ENCODE results near the gene PTCD1.
A peak's percentile ranks its signal among the peaks of the same experiment; 100 is the strongest.

The PTCD1 gene

DNA sequence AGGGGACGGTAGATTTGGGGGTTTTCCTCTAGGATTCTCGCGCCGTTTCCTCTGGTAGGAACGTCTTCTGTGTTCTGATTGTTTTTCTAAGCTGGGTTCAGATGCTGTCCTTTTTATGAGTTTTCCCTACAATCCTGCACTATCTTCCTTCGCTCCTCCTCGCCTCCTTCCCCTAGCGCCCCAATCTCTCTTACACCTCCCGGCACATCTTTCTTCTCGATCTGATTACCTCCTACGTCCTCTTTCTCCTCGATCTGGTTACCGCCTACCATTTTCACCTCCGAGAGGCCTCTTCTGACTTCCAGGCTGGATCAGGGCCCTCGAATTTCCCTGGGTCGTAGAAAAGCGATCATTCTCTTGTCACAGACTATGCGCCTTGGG is 29.4 kb downstream of the PTCD1 start:
- DNase-seq (ENCODE audit: low read depth): no peak

DNA sequence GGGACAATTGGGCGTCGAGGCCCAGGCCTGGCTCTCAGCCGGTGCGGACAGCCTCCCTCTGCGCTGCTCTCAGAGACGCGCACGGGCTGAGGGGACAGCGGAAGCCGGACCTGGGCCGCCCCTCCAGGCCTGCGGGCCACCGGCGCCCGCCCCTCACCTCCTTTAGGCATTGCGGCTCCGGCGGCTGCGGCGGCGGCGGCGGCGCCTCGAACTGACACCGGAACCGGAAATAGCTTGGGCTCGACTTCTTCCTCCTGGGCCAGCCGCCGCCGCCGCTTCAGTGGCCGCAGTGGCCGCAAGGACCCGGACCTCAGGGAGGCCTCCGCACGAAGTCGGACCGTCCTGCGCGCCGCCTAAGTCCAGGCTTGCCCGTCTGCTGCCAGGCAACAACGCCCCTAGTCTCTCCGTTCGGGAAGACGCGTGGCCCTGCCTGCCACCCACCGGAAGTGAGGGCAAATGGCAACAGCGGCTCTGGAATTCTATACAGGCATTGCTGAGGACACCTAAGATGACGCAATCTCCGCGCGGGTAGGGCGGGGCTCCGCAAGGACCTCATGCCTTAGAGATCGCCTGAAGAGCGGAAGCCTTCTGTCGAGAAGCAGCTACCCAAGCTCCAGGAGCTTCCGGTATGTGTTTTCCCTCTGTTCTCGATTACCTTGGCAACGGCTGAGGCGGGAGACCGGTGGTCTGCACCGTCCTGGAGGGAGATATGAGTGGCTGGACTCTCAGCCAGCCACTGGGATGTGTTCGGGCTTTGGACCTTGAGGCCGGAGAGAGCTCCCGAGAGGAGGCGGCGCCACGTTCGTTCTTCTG is 30.0 kb downstream of the PTCD1 start, which contains the start of the genes BUD31 and PDAP1:
Gene BUD31 (plus strand): TSS at position 591 of the 813 bp plus-strand sequence. CDS start 2,124 bp downstream, outside the sequence.
Gene PDAP1 (minus strand): TSS at position 219 of the 813 bp plus-strand sequence. CDS start 49 bp downstream, at position 170.
- DNase-seq (ENCODE audit: low read depth): peak; percentile 77

DNA sequence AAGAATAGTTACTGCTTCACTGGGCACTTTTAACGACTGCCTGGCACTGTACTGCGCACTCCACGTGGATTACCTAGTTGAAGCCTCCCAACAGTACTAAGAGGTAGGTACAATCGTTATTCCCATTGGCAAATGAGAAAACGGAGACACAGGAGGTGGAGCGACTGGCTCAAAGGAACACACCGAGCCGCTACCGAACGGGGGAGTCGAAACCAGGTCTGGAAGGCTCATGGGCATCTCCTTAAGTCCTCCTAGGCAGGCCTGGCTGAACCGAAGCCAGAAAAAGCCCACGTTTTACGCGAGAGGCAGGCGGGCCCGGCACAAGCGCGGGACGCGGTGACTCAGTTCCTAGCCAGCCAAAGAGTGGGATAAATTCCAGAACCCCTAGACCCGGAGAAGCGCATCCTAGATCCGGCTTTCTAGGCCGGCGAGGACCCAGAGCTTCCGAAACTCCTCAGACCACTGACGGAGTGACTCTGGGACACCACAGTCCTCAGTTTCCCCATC is 30.7 kb downstream of the PTCD1 start:
- DNase-seq (ENCODE audit: low read depth): no peak

DNA sequence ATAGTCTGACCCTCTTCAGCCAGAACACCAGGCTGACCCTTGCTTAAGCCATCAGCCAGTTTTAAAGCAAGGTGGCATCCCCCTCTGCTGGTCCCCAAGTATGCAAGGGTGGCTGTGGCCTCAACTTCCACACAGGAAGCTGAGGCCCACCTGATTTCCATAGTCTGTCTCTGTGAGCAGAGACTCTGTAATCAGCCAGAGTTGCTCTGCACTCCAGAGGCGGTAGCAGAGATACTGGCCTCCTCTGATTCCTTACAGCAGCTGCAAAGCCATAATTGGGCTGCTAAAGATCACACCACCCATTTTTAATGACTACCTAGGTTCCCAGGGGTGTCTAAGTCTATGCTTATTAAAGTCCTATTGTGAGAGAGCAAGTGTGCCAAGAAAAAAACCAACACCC is 32.0 kb downstream of the PTCD1 start:
- no peak for DNase-seq (ENCODE audit: low read depth)

DNA sequence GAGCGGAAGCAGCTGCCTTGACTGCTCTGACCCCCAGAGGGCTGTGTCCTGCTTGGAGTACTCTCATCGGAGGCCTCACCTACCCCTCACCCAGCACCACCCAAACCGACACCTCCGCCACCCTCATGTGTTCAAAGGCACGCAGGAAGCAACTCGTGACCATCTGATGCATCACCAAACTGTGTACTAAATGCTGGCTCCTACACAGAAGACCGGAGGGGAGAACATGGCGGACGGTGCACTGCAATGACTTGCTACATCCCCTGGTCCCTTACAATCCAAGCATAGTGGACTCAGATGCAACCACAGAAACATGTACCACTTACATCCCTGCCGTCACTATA is 33.6 kb downstream of the PTCD1 start:
- no peak for DNase-seq (ENCODE audit: low read depth)

DNA sequence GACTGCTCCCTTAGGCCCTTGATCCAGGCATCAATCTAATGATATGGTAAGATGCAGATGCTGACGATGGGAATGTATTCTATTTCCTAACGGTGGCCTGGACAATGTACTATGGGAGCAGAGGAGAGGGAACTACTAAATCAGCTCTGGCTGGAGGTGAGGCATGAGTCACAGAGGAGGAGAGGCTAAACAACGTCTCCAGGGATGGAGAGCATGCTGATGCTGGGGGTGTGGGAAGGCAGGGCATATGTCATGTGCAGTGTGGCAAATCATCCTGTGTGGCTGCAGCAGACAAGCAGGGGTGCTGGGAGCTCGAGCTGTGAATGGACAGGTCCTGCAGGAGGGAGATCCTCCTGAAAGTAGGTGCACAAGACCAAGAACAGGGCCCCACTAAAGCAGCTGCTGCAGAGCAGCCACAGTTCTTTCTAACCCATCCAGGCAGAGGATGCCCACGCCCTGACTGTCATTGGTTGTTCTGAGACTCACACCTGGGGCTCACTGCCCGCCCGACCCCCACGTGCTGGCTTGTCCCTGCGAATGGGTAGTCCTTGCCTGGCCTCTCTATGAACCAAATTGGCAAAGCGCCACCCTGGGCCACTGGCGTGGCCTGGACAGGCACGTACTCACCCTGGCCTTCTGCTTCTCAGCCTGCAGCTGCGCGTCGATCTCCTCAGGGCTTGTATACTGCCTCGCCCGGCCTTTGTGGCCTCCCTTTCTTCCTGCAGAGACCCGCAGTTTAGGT is 34.2 kb downstream of the PTCD1 start:
- DNase-seq (ENCODE audit: low read depth): no peak

DNA sequence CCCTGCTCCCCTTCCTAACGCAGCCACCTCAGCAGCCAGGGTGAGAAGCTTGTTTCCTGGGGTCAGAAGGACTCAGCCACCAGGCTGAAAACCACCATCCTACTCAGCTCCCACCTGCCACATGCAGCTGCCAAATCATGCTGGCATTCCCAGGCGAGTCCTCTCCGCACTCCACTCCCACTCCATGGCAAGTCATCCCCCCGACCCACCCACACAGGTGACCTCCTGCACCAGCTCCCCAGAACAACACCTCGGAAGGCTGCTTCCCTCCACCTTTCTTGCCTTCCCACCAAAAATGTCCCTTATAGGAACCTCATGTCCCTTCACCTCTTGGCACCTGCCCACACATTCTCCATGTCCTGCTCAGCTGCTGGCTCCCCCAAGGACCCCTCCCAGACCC is 34.8 kb downstream of the PTCD1 start:
- no peak for DNase-seq (ENCODE audit: low read depth)

DNA sequence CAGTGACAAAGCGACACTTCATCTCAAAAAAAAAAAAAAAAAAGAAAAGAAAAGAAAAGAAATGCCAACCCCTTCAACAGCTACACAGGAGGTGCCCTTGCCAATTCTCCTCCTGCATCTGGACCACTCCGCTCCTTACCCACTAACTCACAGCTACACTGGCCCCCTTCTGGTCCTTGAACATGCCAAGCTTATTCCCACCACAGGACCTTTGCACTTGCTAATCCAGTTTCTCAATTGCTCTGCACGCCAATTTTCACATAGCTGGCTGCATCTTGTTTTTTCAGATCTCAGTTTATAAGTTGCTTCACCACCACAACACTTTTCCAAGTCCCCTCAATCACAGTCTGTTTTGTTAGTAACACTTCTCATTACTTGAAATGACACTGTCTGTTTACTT is 35.7 kb downstream of the PTCD1 start:
- no peak for DNase-seq (ENCODE audit: low read depth)

DNA sequence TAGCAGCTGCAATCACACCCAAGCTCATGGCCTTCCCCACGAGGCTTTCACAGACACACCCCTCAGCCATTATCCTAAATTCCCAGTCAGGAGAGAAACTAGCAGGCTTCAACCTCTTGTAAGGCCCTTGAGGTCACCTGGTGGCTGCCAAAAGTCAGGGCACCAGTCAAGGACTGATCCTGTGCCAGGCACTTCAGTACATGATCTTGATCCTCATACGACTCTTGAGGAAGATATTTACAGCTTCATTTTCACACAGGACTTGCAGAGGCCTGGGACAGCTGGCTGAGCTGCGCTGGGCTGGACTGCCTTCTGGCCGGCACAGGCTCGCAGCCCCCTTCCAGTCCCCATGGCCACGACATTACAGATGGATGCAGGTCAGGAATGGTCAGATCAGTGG is 39.0 kb downstream of the PTCD1 start:
- DNase-seq (ENCODE audit: low read depth): no peak

DNA sequence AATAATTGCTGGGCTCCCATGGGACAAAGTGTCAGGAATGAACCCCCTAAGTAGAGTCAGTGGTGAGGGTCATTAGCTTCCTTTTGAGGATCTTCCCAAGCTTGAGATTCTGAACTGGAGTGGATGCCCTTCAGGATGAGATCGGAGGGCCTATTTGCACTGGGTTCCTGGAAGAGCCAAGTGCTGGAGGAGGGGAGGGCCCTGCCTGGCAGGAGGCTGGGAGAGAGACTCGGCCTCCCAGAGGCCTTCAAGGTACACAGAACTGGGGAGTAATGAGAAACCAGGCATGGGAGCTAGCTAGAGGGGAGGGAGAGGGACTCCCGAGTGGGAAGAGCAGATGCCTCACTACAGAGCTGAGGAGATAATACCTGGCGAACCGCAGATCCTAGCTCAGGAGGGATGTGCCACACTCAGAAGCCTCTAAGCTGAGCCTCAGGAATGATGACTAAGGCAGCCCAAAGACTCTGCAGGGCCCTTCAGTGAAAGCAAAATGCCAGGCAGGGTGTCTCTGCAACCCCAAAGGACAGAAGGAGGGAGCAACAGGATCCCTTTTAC is 39.6 kb downstream of the PTCD1 start:
- DNase-seq (ENCODE audit: low read depth): no peak

DNA sequence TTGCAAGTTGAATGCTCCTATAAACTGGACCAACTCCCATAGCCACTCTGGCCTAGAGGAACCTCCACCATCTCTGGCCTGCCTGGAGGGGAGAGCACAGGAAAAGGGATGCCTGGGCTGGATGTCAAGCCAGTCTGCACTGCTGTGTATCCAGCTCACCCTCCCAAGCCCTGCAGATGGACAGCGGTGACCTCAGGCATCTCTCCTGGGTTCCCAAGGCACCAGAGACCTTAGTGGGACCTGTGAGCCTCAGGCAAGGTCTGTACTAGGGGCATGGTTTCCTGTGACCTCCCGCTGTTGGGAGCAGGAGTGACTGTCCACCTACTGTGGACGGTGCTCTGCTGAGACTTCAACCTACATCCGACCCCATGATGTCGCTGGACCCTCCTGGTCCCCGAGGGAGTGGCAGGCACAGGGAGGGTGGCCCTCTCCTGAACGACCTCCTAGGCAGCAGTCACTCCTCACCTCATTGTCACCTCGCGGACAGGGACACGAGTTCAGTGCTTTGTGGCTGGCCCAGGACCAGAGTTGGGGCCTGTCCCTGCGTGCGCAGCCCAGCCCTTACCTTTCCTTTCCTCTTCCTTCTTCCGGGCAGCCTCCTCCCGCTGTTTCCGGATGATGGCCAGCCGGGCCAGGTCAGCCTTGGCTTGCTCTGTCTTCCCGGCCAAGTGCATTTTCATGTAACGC is 41.2 kb downstream of the PTCD1 start:
- DNase-seq (ENCODE audit: low read depth): no peak

DNA sequence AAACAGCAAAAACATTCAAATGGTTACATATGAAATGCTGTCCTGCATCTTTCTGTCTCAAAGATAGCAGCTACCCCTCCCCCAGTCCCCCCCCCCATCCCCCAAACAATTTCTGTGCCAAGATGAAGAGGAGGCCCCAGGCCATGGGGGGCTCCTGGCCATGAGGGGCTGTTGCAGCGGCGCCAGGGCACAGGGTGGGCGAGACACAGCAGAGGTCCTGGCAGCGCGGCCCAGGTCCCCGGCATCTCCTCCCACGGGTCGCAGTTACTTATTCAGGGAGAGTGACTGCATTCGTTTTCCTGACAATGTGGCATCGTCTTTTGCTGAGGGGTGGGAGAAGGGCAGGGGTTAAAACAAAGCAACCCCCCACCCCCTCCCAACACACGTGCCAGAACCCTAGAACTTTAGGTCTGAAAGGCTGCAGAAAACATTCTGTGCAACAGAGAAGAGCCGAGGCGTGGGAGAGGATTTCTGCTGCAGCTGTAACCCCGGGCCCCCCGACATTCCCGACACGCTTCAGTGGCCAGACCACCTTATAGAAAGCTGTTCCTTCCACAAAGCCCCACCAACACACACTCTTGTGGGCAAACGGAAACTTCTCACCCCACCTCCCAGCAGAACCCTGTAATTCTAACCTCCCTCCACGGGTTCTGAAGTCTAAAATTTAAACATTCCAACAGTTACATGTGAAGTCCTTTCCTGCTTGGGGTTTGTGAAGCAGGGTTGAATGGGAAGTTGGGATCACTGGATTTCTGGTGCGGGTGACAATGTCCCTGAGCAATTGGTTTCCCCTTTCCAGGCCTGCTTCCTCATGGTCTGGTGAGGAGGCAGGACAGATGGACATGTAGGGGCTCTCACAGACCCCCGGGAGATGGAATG is 41.9 kb downstream of the PTCD1 start:
- DNase-seq (ENCODE audit: low read depth): no peak

DNA sequence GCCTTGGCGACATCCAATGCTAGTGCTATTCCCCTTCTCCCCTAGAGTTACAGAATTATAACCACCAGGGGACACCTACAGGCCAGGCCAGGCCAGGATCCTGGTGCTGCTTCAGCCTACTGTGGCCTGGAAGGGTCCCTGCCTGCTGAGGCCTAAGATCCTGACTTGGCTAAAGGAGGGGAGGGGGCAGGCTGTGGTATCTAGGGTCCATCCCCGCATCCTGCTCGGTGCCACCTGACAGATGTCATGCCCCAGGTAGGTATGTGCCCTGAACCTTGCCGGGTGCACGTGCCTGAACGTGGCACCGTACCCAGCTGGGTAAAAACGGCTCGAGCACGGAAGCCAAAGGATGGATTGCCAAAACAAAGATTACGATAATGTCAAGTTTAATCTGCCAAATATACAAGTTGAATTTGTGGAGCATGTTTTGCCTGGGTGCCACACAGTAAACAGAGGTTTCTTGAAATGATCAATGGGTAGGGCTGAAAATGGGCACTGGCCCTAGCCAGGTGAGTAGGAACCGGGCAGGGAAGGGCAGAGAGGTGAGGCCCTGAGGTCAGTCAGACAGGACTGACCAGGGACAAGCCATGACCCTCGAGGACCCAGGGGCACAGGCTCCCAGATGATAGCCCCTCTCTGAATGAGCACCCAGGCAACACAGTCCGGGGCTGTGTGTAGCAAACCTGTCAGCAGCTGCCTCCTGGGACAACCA is 42.8 kb downstream of the PTCD1 start:
- no peak for DNase-seq (ENCODE audit: low read depth)

DNA sequence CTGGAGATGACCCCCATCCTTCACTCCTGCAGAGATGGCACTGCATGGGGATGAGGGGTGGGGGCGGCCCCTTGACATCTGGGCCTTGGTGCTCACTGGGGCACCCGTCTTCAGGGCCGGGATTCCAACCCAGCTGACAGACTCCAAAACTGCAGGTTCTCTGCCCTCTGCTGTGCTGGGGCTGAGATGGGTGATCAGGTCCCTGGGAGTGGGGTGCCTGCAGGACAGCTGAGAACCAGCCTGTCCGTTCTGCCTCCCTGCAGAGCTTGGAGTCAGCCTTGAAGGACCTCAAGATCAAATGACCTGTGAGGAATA is 44.5 kb downstream of the PTCD1 start:
- DNase-seq (ENCODE audit: low read depth): no peak

DNA sequence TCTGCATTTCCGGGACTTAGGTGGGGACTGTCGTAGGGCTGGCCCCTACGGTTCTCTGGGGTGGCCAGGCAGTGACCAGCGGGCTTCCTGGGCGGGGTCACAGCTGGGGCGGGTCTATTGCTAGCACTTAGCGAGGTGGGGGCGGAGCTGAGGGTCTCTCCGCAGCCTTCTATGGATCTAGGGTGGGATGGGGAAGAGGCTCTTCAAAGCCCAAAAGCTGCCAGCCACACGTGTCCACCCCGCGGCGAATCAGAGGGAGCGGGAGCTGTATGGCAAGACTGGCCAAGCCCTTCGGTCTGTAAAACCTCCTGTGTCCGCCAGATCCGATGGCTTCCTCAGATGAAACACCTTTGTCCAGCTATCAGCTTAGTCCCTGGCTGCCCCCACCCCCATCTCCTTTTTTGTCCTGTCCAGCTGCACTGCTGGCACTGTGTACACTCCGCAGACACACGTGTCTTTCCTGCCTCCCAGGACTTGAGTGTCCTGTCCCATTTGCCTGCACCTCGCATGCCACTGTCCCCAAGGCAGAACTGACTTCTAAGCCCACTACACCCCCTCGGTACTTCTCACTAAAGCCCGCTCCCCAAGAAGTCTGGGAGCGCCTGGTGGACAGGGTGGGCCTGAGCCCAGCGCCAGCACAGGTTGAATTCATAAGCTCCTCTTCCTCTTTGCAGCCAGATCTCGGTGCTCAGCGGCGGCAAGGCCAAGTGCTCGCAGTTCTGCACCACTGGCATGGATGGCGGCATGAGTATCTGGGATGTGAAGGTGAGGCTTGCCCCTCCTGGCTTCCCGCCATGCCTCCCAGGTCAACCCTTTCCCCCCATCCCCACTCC is 45.0 kb downstream of the PTCD1 start:
- no peak for DNase-seq (ENCODE audit: low read depth)

DNA sequence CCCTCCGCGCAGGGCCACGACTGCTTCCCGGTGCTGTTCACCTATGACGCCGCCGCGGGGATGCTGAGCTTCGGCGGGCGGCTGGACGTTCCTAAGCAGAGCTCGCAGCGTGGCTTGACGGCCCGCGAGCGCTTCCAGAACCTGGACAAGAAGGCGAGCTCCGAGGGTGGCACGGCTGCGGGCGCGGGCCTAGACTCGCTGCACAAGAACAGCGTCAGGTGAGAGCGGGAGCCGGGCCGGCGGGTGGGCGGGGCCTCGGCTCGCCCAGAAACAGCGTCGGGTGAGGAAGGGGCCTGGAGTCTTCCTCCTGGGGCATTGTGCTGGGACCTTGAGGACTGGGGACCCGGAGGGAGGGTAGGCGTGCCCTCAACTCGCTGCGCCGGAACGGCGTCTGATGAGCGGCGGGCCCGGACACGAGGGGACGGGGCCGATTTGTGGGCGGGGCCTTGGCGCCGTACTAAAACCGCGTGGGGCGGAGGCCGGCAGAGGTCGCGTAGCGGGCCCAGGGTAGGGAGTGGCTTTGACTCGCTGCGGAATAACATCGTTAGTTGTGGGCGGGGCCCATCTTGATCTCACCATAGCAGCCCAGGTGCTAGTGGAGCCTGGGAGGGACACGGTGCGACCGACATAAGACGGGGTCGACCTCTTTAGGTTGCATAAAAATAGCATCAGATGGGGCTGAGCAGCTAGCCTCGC is 45.8 kb downstream of the PTCD1 start:
- peak; percentile 48 for DNase-seq (ENCODE audit: low read depth)

DNA sequence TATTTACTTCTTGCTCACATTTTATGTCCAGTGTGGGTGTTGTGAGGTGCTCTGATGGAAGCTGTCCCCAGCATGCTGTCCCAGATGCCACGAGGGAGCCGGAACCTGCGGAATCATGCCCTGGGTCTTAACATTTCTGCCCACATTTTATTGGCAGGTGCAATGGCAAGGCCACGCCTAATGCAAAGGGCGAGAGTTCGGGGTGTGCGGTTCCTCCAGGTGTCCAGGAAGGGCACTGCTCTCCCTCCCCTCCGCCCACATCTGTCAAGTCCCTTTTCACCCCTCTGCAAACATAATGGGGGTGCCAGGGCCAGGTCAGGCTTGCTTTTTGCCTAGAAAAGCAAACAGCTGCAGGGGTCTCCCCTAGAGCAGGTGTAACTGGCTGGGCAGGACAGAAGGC is 46.6 kb downstream of the PTCD1 start:
- no peak for DNase-seq (ENCODE audit: low read depth)

DNA sequence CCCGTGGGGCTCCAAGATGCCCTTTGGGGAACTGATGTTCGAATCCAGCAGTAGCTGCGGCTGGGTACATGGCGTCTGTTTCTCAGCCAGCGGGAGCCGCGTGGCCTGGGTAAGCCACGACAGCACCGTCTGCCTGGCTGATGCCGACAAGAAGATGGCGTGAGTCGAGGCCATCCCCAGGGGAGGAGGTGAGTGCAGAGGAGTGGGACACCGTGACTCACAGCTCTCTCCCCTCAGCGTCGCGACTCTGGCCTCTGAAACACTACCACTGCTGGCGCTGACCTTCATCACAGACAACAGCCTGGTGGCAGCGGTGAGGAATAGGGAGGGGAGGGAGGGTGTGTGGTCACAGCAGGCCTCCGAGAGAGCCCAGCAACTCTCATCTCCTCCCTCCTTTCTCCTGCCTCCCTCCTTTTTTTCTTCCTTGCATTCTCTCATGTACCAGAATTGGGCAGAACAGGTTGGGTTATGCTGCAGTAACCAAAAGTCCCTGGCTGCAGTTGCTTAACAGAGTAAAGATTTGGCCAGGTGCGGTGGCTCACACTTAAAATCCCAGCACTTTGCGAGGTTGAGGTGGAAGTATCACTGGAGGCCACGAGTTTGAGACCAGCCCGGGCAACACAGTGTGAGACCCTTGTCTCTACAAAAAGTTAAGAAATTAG is 47.5 kb downstream of the PTCD1 start:
- no peak for DNase-seq (ENCODE audit: low read depth)

DNA sequence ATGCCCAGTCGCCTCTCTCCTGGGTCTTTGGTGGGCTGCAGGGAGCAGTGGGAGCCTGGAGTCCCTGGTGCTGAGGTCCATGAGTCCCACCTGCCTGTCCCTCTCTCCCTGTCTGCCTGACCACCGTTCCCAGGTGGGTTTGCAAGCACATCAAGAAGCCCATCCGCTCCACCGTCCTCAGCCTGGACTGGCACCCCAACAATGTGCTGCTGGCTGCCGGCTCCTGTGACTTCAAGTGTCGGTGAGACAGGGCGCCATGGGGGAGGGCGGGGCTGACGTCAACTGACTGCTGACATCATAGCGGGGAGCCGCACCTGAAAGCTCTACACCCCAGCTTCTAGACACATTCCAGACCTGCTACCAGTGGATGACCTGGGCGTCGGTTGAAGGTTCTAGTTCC is 48.8 kb downstream of the PTCD1 start:
- DNase-seq (ENCODE audit: low read depth): no peak
